IMR-90 (cell line): ENCODE results near the gene NR6A1.

Experiments
- FOS ChIP-seq: fragments of 150-350 bp; IDR thresholded peaks from 2 replicates; pipeline ENCODE4 v1.6.1; 2016; ENCODE audit warnings: low read depth, low read length
- POLR2A ChIP-seq: IDR thresholded peaks from 2 replicates; pipeline ENCODE4 v1.6.1; 2012; ENCODE audit warnings: mild to moderate bottlenecking, low read depth, low read length
- TF ChIP-seq, protein P1 (sequence below): conservative IDR thresholded peaks from 2 replicates; pipeline ENCODE4 v1.5.1; 2012; ENCODE audit warnings: mild to moderate bottlenecking, low read depth, low read length, improper control_type of control experiment

DNA sequence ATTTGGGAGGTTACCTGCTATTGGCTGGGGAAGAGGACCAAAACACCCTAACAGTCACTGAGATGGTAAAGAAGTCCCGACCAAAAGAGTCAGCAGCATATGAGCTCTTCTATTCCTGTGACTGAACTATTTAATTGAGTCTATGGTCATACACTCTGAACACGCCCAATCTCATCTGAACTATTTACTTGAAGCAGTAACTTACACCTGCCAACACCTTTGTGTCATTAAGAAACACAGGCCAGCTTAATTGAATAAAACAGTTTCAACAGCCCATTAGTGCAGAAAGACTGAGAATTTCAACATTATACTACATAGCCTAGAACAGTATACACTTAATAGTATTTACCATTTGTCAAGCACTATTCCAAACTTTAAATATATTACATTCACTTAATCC, 47.8 kb downstream of the NR6A1 start:
- TF ChIP-seq, protein P1, sequence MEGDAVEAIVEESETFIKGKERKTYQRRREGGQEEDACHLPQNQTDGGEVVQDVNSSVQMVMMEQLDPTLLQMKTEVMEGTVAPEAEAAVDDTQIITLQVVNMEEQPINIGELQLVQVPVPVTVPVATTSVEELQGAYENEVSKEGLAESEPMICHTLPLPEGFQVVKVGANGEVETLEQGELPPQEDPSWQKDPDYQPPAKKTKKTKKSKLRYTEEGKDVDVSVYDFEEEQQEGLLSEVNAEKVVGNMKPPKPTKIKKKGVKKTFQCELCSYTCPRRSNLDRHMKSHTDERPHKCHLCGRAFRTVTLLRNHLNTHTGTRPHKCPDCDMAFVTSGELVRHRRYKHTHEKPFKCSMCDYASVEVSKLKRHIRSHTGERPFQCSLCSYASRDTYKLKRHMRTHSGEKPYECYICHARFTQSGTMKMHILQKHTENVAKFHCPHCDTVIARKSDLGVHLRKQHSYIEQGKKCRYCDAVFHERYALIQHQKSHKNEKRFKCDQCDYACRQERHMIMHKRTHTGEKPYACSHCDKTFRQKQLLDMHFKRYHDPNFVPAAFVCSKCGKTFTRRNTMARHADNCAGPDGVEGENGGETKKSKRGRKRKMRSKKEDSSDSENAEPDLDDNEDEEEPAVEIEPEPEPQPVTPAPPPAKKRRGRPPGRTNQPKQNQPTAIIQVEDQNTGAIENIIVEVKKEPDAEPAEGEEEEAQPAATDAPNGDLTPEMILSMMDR, result no peak
- TF ChIP-seq FOS, result no peak
- no peak for TF ChIP-seq POLR2A
